ENCODE results near the gene SATB1.

DNA sequence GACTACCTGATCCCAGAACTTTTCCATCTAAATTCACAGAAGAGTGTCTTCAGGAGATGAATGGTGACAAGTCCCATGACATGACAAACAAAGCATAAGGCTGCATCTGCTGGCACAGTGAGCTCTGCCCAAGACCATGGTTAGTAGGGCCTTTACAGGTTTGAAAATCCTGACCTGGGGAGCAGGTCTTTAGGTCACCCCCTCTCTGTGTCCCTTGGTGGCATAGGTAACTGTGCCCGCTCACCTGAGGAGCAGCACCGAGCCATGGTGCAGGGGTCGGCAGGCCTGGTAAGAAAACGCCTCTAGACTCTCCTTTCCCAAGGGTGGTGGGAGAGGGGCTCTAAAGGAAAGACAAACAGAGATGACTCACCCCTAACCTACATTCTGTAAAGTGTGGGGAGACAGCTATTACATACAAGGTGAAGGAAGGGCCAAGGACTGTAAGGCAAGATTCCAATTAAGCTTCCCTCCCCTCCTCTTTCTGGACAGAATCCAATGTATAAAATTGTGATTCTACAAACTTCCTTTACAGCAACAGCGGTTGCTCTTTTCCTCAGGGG, 74.0 kb downstream of the SATB1 start:
- TF ChIP-seq, protein P1, sequence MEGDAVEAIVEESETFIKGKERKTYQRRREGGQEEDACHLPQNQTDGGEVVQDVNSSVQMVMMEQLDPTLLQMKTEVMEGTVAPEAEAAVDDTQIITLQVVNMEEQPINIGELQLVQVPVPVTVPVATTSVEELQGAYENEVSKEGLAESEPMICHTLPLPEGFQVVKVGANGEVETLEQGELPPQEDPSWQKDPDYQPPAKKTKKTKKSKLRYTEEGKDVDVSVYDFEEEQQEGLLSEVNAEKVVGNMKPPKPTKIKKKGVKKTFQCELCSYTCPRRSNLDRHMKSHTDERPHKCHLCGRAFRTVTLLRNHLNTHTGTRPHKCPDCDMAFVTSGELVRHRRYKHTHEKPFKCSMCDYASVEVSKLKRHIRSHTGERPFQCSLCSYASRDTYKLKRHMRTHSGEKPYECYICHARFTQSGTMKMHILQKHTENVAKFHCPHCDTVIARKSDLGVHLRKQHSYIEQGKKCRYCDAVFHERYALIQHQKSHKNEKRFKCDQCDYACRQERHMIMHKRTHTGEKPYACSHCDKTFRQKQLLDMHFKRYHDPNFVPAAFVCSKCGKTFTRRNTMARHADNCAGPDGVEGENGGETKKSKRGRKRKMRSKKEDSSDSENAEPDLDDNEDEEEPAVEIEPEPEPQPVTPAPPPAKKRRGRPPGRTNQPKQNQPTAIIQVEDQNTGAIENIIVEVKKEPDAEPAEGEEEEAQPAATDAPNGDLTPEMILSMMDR (conservative IDR thresholded peaks at IDR 0.05 in 1 of 2, IDR thresholded peaks at IDR 0.05 in 1 of 2; ENCODE audit: low read depth in 1 of 2, low read length in 2 of 2): no peak
- no peak for TF ChIP-seq EZH2 (IDR thresholded peaks at IDR 0.05; ENCODE audit: low read length, missing control alignments)
